Breast epithelium (tissue), 4 donors: ENCODE results near the gene UBAP1L. TPM values are rescaled to one million over a fixed set of nuclear protein-coding genes. Genes with fewer than 3 reads are reported as not detected.

Source experiments
- DNase-seq, 2 donors: peaks; one replicate each; pipeline ENCODE4 v3.0.0-alpha.2; 2019; ENCODE audit warnings: low spot score in 2 of 2
- H3K27ac ChIP-seq, 2 donors: fragments of 200-600 bp; sonication (generic) in 1 of 2; one replicate each; pipeline ENCODE4 v1.5.1; 2016 to 2019; ENCODE audit warnings: mild to moderate bottlenecking in 1 of 2
- H3K27me3 ChIP-seq, 2 donors: fragments of 200-600 bp; sonication (generic) in 1 of 2; one replicate each; pipeline versions ENCODE4 v1.5.1 to v1.6.0; 2017 to 2019; ENCODE audit warnings: control low read depth in 1 of 2, mild to moderate bottlenecking in 1 of 2
- H3K36me3 ChIP-seq: fragments of 200-600 bp; one replicate; pipeline ENCODE4 v1.5.1; 2019
- H3K4me1 ChIP-seq, 2 donors: fragments of 200-600 bp; sonication (generic); one replicate each; pipeline ENCODE4 v1.5.1; 2016 to 2019; ENCODE audit warnings: control low read depth in 1 of 2
- H3K4me3 ChIP-seq, 3 donors: fragments of 200-600 bp; sonication (generic); 1 replicate in 2 of 3; 2 replicates in 1 of 3; pipeline ENCODE4 v1.5.1; 2016 to 2019; ENCODE audit warnings: mild to moderate bottlenecking in 3 of 3, moderate library complexity in 2 of 3
- H3K9me3 ChIP-seq, 2 donors: fragments of 200-600 bp; sonication (generic) in 1 of 2; one replicate each; pipeline ENCODE4 v1.5.1; 2016 to 2019; ENCODE audit warnings: control low read depth in 1 of 2
- POLR2A ChIP-seq: fragments of 450-650 bp; IDR thresholded peaks from one replicate; pipeline ENCODE4 v1.6.1; 2016; ENCODE audit warnings: antibody characterized with exemption, mild to moderate bottlenecking, moderate library complexity
- POLR2AphosphoS5 ChIP-seq, 3 donors: sonication (generic); formaldehyde crosslinking; IDR thresholded peaks; one replicate each; pipeline ENCODE4 v1.6.1; 2017; ENCODE audit warnings: antibody characterized with exemption in 3 of 3
- intact Hi-C: fragments of 100-400 bp; cut with DNase I; formaldehyde crosslinking; loops from one replicate; pipeline ENCODE4 v1.15.1; 2023; ENCODE audit warnings: low total_unique reads
- total RNA-seq, 3 donors: library from RNA; depleted of rRNA; stranded (reverse); fragments of >200 nt; gene quantifications; one replicate each; pipeline ENCODE4 v1.1.0, GENCODE V29; 2016
- TF ChIP-seq, protein P1 (sequence below), 3 donors: fragments of 450-650 bp; IDR thresholded peaks; one replicate each; pipeline ENCODE4 v1.5.1; 2016 to 2017; ENCODE audit warnings: antibody characterized with exemption in 3 of 3, mild to moderate bottlenecking in 3 of 3, moderate library complexity in 3 of 3

UBAP1L gene
- total RNA-seq, 3 donors from 2014 or later: 3.7 to 10.0 (median 7.2) TPM

DNA sequence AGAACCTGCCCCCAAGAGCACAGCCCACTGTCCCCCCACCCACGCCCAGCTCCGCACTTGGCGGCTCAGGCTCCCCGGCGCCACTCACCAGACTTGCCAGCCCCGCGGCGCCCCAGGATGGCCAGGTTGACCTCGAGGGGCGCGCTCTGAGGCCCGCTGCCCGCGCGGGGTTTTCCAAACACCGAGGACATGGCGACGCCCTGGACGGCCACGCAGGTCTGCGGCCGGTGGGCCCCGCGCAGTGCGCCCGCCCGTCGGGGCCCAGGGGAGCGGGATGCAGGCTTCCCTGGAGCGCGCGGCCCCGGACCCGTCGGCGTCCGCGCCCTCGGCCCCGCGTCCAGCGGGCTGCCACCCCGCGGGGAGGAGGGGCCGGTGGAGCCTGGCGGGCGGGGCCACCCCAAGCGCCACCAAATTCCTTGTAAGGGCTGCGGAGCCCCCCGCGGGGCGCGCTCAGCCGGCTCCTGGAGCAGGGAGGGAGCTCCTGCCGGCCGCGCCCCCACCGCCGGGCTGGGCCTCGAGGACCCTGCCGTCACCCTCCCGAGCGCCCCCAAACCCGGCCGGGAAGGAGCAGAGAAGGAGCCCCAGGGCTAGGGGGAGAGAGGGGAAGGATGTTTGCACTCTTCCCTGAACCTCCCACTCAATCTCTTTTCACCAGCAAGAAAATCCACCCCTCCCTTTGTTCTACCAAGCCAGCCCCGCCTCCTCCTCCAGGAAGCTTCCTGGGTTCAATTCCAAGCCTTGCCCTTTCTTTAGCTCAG, 47.2 kb downstream of the UBAP1L start, which contains the start of gene RASL12:
RASL12 (minus strand) TSS at position 347 of the 758 bp plus-strand sequence; CDS start at position 191, 156 bp downstream.
- TF ChIP-seq POLR2AphosphoS5 (IDR thresholded peaks at IDR 0.05) (no peak), POLR2A (no peak)
- TF ChIP-seq, protein P1, sequence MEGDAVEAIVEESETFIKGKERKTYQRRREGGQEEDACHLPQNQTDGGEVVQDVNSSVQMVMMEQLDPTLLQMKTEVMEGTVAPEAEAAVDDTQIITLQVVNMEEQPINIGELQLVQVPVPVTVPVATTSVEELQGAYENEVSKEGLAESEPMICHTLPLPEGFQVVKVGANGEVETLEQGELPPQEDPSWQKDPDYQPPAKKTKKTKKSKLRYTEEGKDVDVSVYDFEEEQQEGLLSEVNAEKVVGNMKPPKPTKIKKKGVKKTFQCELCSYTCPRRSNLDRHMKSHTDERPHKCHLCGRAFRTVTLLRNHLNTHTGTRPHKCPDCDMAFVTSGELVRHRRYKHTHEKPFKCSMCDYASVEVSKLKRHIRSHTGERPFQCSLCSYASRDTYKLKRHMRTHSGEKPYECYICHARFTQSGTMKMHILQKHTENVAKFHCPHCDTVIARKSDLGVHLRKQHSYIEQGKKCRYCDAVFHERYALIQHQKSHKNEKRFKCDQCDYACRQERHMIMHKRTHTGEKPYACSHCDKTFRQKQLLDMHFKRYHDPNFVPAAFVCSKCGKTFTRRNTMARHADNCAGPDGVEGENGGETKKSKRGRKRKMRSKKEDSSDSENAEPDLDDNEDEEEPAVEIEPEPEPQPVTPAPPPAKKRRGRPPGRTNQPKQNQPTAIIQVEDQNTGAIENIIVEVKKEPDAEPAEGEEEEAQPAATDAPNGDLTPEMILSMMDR (IDR thresholded peaks at IDR 0.05): no peak
- H3K4me3 ChIP-seq: peak within 1 kb of the TSS; percentile 47 to 86 (median 61)
- no peaks in the 10 kb centered on the region for H3K4me1 ChIP-seq
- no peaks in the 10 kb centered on the region for H3K27me3 ChIP-seq
- no peak for DNase-seq
- H3K9me3 ChIP-seq: no peaks in the 10 kb centered on the region
- peak within 1 kb of the TSS; percentile 76 to 96 for H3K27ac ChIP-seq
- H3K36me3 ChIP-seq: no peaks in the 10 kb centered on the region
- intact Hi-C loops: loop anchor here (2.0 kb wide), 1 partner anchor 55 kb away; no protein-coding TSS in a partner anchor

DNA sequence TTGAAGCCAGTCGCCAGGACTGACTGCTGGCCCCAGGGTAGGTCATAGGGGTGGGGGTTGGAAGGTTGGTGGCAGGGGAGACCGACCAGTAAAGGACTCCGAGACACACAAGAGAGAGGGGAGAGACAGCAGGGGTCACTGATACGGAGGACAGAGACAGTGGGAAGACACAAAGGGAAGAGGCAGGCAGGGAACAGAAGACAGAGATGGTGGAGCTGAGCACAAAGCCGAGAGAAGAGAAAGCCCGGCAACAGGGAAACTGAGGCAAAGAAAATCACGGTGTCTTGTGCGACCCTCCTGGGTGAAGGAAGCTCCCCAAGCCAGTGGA, 47.7 kb downstream of the UBAP1L start:
- H3K27me3 ChIP-seq: no peaks in the 10 kb centered on the region
- H3K9me3 ChIP-seq: no peaks in the 10 kb centered on the region
- intact Hi-C loops: loop anchor here (2.0 kb wide), 1 partner anchor 54 kb away; no protein-coding TSS in a partner anchor
- H3K4me1 ChIP-seq: no peaks in the 10 kb centered on the region
- no peak for TF ChIP-seq POLR2A
- H3K36me3 ChIP-seq: no peaks in the 10 kb centered on the region
- H3K27ac ChIP-seq: peak overlapping the region; percentile 76 to 96
- peak overlapping the region; percentile 47 to 86 (median 61) for H3K4me3 ChIP-seq
- DNase-seq: no peak

DNA sequence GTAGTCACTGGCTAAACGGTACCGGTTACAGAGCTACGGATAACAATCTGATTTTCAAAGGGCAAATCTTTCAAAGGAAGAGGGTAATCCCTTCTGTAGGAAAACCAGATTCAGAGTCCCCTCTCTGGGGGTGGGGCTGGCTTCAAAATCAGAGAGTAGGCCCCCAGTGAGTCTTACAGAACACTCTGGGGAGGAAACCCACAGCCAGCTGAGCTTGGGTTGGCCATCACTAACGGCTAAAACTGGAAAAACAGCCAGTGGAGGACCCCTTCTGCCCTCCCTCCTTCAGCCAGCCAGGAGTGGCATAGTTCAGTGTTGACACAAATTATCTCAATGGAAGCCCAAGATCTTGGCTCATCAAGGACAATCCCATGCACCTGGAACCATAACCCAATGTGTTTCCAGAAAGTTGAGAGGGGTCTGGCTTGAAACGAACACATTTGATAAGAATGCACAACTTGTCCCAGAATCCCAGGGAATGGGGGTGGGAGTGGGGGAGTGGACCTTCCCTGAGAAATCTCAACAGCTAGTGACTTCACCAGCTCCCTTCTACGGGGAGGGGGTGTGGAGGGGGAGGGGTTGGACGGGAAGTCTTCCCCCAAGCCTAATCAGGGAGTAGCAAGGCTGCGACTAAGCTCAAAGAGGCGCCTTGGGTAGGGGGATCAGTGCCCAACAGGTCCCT, 48.2 kb downstream of the UBAP1L start:
- TF ChIP-seq, protein P1 (IDR thresholded peaks at IDR 0.05): no peak
- no peak for TF ChIP-seq POLR2A
- TF ChIP-seq POLR2AphosphoS5 (IDR thresholded peaks at IDR 0.05): no peak
- DNase-seq: no peak
- H3K9me3 ChIP-seq: no peaks in the 10 kb centered on the region
- no peaks in the 10 kb centered on the region for H3K4me1 ChIP-seq
- intact Hi-C loops: loop anchor here (2.0 kb wide), 1 partner anchor 54 kb away; no protein-coding TSS in a partner anchor
- H3K27ac ChIP-seq: peak overlapping the region; percentile 76 to 96
- H3K36me3 ChIP-seq: no peaks in the 10 kb centered on the region
- H3K27me3 ChIP-seq: no peaks in the 10 kb centered on the region
- peak overlapping the region; percentile 47 to 86 (median 61) for H3K4me3 ChIP-seq

DNA sequence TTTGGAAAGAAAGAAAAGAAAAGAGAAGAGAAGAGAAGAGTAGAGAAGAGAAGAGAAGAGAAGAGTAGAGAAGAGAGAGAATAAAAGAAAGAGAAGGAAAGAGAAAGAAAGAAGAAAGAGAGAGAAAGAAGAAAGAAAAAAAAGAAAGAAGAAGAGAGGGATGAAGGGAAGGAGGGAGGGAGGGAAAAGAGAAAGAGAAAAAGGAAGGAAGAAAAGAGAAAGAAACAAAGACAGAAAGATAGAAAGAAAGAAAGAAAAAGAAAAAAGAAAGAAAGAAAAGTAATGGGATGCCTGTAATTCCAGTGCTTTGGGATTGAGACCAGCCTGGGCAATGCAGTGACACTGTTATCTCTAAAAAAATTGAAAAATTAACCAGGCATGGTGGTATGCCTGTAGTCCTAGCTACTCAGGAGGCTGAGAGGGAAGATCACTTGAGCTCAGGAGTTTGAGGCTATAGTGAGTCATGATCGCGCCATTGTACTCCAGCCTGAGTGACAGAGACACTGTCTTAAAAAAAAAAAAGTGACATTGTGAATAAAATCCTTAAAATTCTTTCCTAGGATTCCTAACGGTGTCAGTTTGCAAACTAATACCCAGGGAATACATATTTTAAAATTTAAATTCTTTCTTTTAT, 48.9 kb downstream of the UBAP1L start:
- no peaks in the 10 kb centered on the region for H3K36me3 ChIP-seq
- H3K4me3 ChIP-seq: peak overlapping the region in 2 of 3 donors; percentile 61 to 86
- intact Hi-C loops: loop anchor here (2.0 kb wide), 1 partner anchor 53 kb away; no protein-coding TSS in a partner anchor
- peak overlapping the region; percentile 76 to 96 for H3K27ac ChIP-seq
- no peak for DNase-seq
- TF ChIP-seq, protein P1 (IDR thresholded peaks at IDR 0.05): no peak
- TF ChIP-seq POLR2A (no peak), POLR2AphosphoS5 (IDR thresholded peaks at IDR 0.05) (no peak)
- H3K9me3 ChIP-seq: no peaks in the 10 kb centered on the region
- no peaks in the 10 kb centered on the region for H3K4me1 ChIP-seq
- H3K27me3 ChIP-seq: no peaks in the 10 kb centered on the region

DNA sequence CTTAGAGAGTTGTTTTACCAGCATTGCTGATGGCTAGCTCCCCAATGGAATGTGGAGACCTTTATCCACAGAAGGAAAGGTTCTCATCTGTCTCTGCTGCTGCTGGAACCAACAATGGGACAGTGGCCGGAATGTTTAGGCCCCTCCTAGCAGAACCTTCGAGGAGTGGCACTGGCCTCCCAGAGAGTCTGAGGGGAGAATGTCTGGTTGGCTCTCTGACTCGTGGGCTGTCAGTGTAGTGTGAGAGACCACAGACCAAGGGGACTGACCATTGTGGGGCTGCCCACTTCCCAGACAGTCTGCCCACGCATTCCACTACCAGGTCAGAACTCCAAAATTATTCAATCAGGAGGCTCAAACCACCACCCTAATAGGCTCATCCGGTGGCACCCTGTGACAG, 52.3 kb downstream of the UBAP1L start:
- Histone ChIP-seq H3K36me3 (no peaks in the 10 kb centered on the region), H3K4me1 (no peaks in the 10 kb centered on the region), H3K9me3 (no peaks in the 10 kb centered on the region), H3K27me3 (no peaks in the 10 kb centered on the region), H3K27ac (peak overlapping the region in 1 of 2 donors; percentile 57), H3K4me3 (no peak overlapping the region)
- DNase-seq: no peak
- no peak for TF ChIP-seq POLR2A
- TF ChIP-seq, protein P1 (IDR thresholded peaks at IDR 0.05): no peak
- no peak for TF ChIP-seq POLR2AphosphoS5 (IDR thresholded peaks at IDR 0.05)
- intact Hi-C loops: no loop called here
